GM12878 (cell line): ENCODE measurements around the gene TRIM69. TPM values are rescaled to one million over a fixed set of nuclear protein-coding genes. Genes with fewer than 3 reads are reported as not detected.

ENCODE experiments used
- ATAC-seq: fragments of 200-7000 bp; cut with Tn5 transposase; 3 replicates; pipeline ENCODE4 v1.9.1; 2020; ENCODE audit warnings: mild to moderate bottlenecking, moderate library complexity
- BruUV-seq: library from RNA; stranded (reverse); fragments of 400-500 nt; replicated peaks from 2 replicates; lab custom pipeline; 2021; lab: Mats Ljungman, UMichigan
- CTCF ChIA-PET: fragments of 300-600 bp; sonication (Branson Sonifier 250); formaldehyde crosslinking; extraction: SDS; loops from one replicate; lab custom pipeline; 2021; ENCODE audit warnings: inconsistent platforms; lab: Yijun Ruan, JAX
- POLR2A ChIA-PET: fragments of 350-600 bp; formaldehyde crosslinking; extraction: SDS; loops from one replicate; lab custom pipeline; 2021; ENCODE audit warnings: inconsistent platforms; lab: Charles Lee
- RAD21 ChIA-PET: fragments of 300-600 bp; sonication (Branson Sonifier 250); formaldehyde crosslinking; loops from one replicate; lab custom pipeline; 2023; ENCODE audit warnings: antibody characterized with exemption; ENCODE audit not compliant: unreplicated experiment; lab: Charles Lee
- SMC1A ChIA-PET: fragments of 300-600 bp; sonication (Branson Sonifier 250); formaldehyde crosslinking; loops from one replicate; lab custom pipeline; 2023; ENCODE audit not compliant: unreplicated experiment, uncharacterized antibody; lab: Charles Lee
- DNase-seq: peaks from one replicate; pipeline ENCODE4 v3.0.0-alpha.2; 2011; ENCODE audit warnings: low read depth, low spot score
- FAIRE-seq: peaks from 3 replicates; lab custom pipeline; 2011; peaks lifted over from hg19 to GRCh38; lab: Jason Lieb, UNC
- H2AFZ ChIP-seq: 2 replicates; pipeline ENCODE4 v1.6.0; 2011; ENCODE audit warnings: low read depth, low read length, control low read depth; ENCODE audit not compliant: control insufficient read depth
- H3K27ac ChIP-seq: 2 replicates; pipeline ENCODE4 v1.5.1; 2011; ENCODE audit warnings: control low read depth; ENCODE audit not compliant: control insufficient read depth, insufficient read depth
- H3K27me3 ChIP-seq, 2 experiments: replicated peaks in 1 of 2; 2 replicates each; pipeline versions ENCODE4 v1.6.0 to v1.6.1; 2011; ENCODE audit warnings: low read length in 1 of 2; ENCODE audit not compliant: control insufficient read depth in 2 of 2, insufficient read depth in 2 of 2
- H3K36me3 ChIP-seq, 2 experiments: 2 replicates each; pipeline ENCODE4 v1.5.1; 2011; ENCODE audit warnings: low read length in 1 of 2; ENCODE audit not compliant: control insufficient read depth in 2 of 2, insufficient read depth in 2 of 2
- H3K4me1 ChIP-seq: 2 replicates; pipeline ENCODE4 v1.6.1; 2011; ENCODE audit warnings: mild to moderate bottlenecking, low read length, moderate library complexity, mixed read lengths; ENCODE audit not compliant: control insufficient read depth, insufficient read depth
- H3K4me2 ChIP-seq: 2 replicates; pipeline ENCODE4 v1.6.0; 2011; ENCODE audit warnings: control low read depth; ENCODE audit not compliant: control insufficient read depth, insufficient read depth
- H3K4me3 ChIP-seq: fragments of 200-600 bp; sonication (generic); 2 replicates; pipeline ENCODE4 v1.5.1; 2016
- H3K79me2 ChIP-seq: 2 replicates; pipeline ENCODE4 v1.6.0; 2011; ENCODE audit warnings: low read length; ENCODE audit not compliant: control insufficient read depth, insufficient read depth
- H3K9ac ChIP-seq: 2 replicates; pipeline ENCODE4 v1.8.0; 2011; ENCODE audit warnings: low read length, control low read depth, mixed read lengths; ENCODE audit not compliant: control insufficient read depth, insufficient read depth
- H3K9me3 ChIP-seq: replicated peaks from 3 replicates; pipeline ENCODE4 v1.5.1; 2011; ENCODE audit warnings: mild to moderate bottlenecking, low read length; ENCODE audit not compliant: control insufficient read depth, insufficient read depth
- H4K20me1 ChIP-seq: 2 replicates; pipeline ENCODE4 v1.6.0; 2011; ENCODE audit not compliant: control insufficient read depth, insufficient read depth
- ASH2L ChIP-seq: fragments of 300-600, 200-600 bp; sonication (generic); IDR thresholded peaks from 2 replicates; pipeline ENCODE4 v1.6.1; 2017; ENCODE audit warnings: low read depth, mild to moderate bottlenecking, borderline replicate concordance
- ATF7 ChIP-seq: fragments of 450-650 bp; IDR thresholded peaks from 2 replicates; pipeline ENCODE4 v1.6.1; 2016; ENCODE audit warnings: low read depth, mild to moderate bottlenecking
- BMI1 ChIP-seq: fragments of 450-650 bp; IDR thresholded peaks from 2 replicates; pipeline ENCODE4 v1.6.1; 2016; ENCODE audit warnings: mild to moderate bottlenecking, moderate library complexity, borderline replicate concordance
- CEBPZ ChIP-seq: fragments of 150-350 bp; IDR thresholded peaks from 2 replicates; pipeline ENCODE4 v1.6.1; 2016; ENCODE audit warnings: low read depth, low read length
- ESRRA ChIP-seq: IDR thresholded peaks from 2 replicates; pipeline ENCODE4 v1.6.1; 2012; ENCODE audit warnings: mild to moderate bottlenecking, low read length, improper control_type of control experiment
- ETV6 ChIP-seq, 2 experiments: fragments of 450-650 bp in 1 of 2; IDR thresholded peaks in 1 of 2; conservative IDR thresholded peaks in 1 of 2; 2 replicates each; pipeline ENCODE4 v1.6.1; 2014; ENCODE audit warnings: antibody characterized with exemption in 1 of 2, borderline replicate concordance in 1 of 2, low read depth in 1 of 2, mild to moderate bottlenecking in 1 of 2, moderate library complexity in 1 of 2
- FOS ChIP-seq: IDR thresholded peaks from 3 replicates; pipeline ENCODE4 v1.6.1; 2011; ENCODE audit warnings: borderline replicate concordance; ENCODE audit not compliant: insufficient read length; ENCODE audit errors: extremely low read depth
- GATAD2B ChIP-seq: fragments of 450-650 bp; conservative IDR thresholded peaks from 2 replicates; pipeline ENCODE4 v1.6.1; 2017; ENCODE audit warnings: low read depth, mild to moderate bottlenecking, moderate library complexity
- IRF4 ChIP-seq: IDR thresholded peaks from 2 replicates; pipeline ENCODE4 v1.6.1; 2011; ENCODE audit warnings: low read depth, low read length
- JUNB ChIP-seq: IDR thresholded peaks from 2 replicates; pipeline ENCODE4 v1.6.1; 2016; ENCODE audit warnings: antibody characterized with exemption, mild to moderate bottlenecking
- MEF2A ChIP-seq: IDR thresholded peaks from 2 replicates; pipeline ENCODE4 v1.6.1; 2011; ENCODE audit warnings: low read depth, mild to moderate bottlenecking, low read length, moderate library complexity; ENCODE audit not compliant: insufficient read depth
- MEF2B ChIP-seq: fragments of 450-650 bp; IDR thresholded peaks from 2 replicates; pipeline ENCODE4 v1.6.1; 2018; ENCODE audit warnings: mild to moderate bottlenecking, moderate library complexity; ENCODE audit not compliant: partially characterized antibody, poor library complexity, severe bottlenecking
- MTA3 ChIP-seq: IDR thresholded peaks from 2 replicates; pipeline ENCODE4 v1.6.1; 2012; ENCODE audit warnings: low read length, inconsistent platforms, borderline replicate concordance
- NFIC ChIP-seq: IDR thresholded peaks from 2 replicates; pipeline ENCODE4 v1.6.1; 2012; ENCODE audit warnings: low read depth, mild to moderate bottlenecking, inconsistent platforms, low read length, moderate library complexity
- RELB ChIP-seq: fragments of 450-650 bp; IDR thresholded peaks from 2 replicates; pipeline ENCODE4 v1.6.1; 2017; ENCODE audit warnings: low read depth, mild to moderate bottlenecking, moderate library complexity
- SKIL ChIP-seq: fragments of 450-650 bp; IDR thresholded peaks from 2 replicates; pipeline ENCODE4 v1.6.1; 2017; ENCODE audit warnings: mild to moderate bottlenecking, low read depth, inconsistent platforms; ENCODE audit not compliant: poor library complexity, severe bottlenecking
- TCF7 ChIP-seq: IDR thresholded peaks from 2 replicates; pipeline ENCODE4 v1.6.1; 2014; ENCODE audit warnings: antibody characterized with exemption, borderline replicate concordance
- ZNF622 ChIP-seq: fragments of 450-650 bp; IDR thresholded peaks from 2 replicates; pipeline ENCODE4 v1.6.1; 2017; ENCODE audit warnings: mild to moderate bottlenecking, inconsistent platforms
- WGBS: methylation state at CpG from one replicate; pipeline ENCODE4 v1.1.6; 2016; ENCODE audit warnings: low lambda C conversion rate; ENCODE audit not compliant: insufficient replicate concordance, insufficient coverage; ENCODE audit errors: missing lambda C conversion rate; 5-methylcytosine and 5-hydroxymethylcytosine counted together
- in situ Hi-C: fragments of 300-500 bp; cut with MboI; formaldehyde crosslinking; loops from 9 replicates; pipeline ENCODE4 v1.14.3; 2018; ENCODE audit warnings: mixed read lengths
- intact Hi-C: fragments of 100-400 bp; cut with micrococcal nuclease; formaldehyde crosslinking; loops from one replicate; pipeline ENCODE4 v1.14.2; 2022; ENCODE audit not compliant: unreplicated experiment
- polyA plus RNA-seq, 11 experiments: library from polyadenylated mRNA; depleted of rRNA in 4 of 11; unstranded in 6 of 11; stranded (reverse) in 5 of 11; fragments of >200 nt; fragmentation: Nextera tagmentation in 4 of 11; fragmentation: Illumina TruSeq in 1 of 11; extraction: Ambion mirVana in 4 of 11; extraction: Trizol in 1 of 11; gene quantifications; 1 replicate in 1 of 11; 2 replicates in 10 of 11; pipeline versions ENCODE4 v1.2.1 to v1.2.3, GENCODE V29; 2011 to 2016; ENCODE audit warnings: inconsistent platforms in 2 of 11, missing spikeins in 2 of 11, low read depth in 1 of 11
- total RNA-seq, 4 experiments: library from RNA; depleted of rRNA in 3 of 4; stranded (reverse); fragments of >200 nt in 3 of 4; fragmentation: Illumina TruSeq in 1 of 4; extraction: Trizol in 1 of 4; gene quantifications; 2 replicates each; pipeline versions ENCODE4 v1.2.1 to v1.2.3, GENCODE V29; 2013 to 2021

TRIM69 gene
- total and polyA plus RNA-seq, 10 of the 15 experiments (the other 5 are each of a cell fraction or from before 2014, with no cell fraction given), result 11.2 to 52.7 (median 37.8) TPM

- Histone ChIP-seq H4K20me1 (no peaks in the 10 kb centered on the region), H3K4me2 (no peak overlapping the region), H3K9ac (no peak overlapping the region), H3K36me3 (no peaks in the 10 kb centered on the region), H3K27me3 (no peaks in the 10 kb centered on the region; a peak in 1 of 4 replicates), H3K4me1 (no peaks in the 10 kb centered on the region), H3K27ac (no peak overlapping the region), H3K4me3 (no peak overlapping the region), H2AFZ (no peak overlapping the region), H3K9me3 (no peaks in the 10 kb centered on the region; the same call in 2 of the 3 replicates), H3K79me2 (no peaks in the 10 kb centered on the region)
- WGBS, result 100% methylated on average over 1 of the region's 1 CpG
- BruUV-seq, result no TSS peak
- in situ Hi-C loops (no loop called here), intact Hi-C loops (no loop called here)
- RAD21 ChIA-PET, result interaction anchor here (1.4 kb wide), 1 partner anchor 18 kb away, joined by 4 read pairs; the partner anchor contains the start of genes B2M and PATL2
- POLR2A ChIA-PET, result interaction anchor here (0.6 kb wide), 2 partner anchors 35 to 105 kb away, joined by 3 to 4 read pairs; no protein-coding TSS in a partner anchor
- ATAC-seq (no peak), DNase-seq (no peak), FAIRE-seq (no peak)
- SMC1A ChIA-PET, result interaction anchor here (0.9 to 1.7 kb wide), 4 partner anchors 29 to 96 kb away, joined by 3 to 6 read pairs (median 3); partner anchors contain the start of gene SPG11
- CTCF ChIA-PET, result interaction anchor here (1.0 to 2.5 kb wide), 3 partner anchors 9 to 26 kb away, joined by 3 to 12 read pairs (median 4); partner anchors contain the start of genes B2M and PATL2
- TF ChIP-seq TCF7, result no peak
- TF ChIP-seq ZNF622, result no peak
- no peak for TF ChIP-seq MTA3
- no peak for TF ChIP-seq NFIC
- no peak for TF ChIP-seq ASH2L
- no peak for TF ChIP-seq CEBPZ
- TF ChIP-seq ESRRA, result no peak
- TF ChIP-seq ATF7, result no peak
- no peak for TF ChIP-seq RELB
- TF ChIP-seq SKIL, result no peak
- TF ChIP-seq GATAD2B, result no peak
- TF ChIP-seq JUNB, result no peak
- TF ChIP-seq FOS, result no peak
- no peak for TF ChIP-seq MEF2A
- no peak for TF ChIP-seq MEF2B
- TF ChIP-seq BMI1, result no peak
- no peak for TF ChIP-seq ETV6 (conservative IDR thresholded peaks at IDR 0.05 in 1 of 2, IDR thresholded peaks at IDR 0.05 in 1 of 2; ENCODE audit: borderline replicate concordance in 1 of 2, low read depth in 1 of 2)
- TF ChIP-seq IRF4, result no peak
Measured at GRCh38 chr15:44692659-44693058, 43.7 kb upstream of the TRIM69 start.
